ENCODE results near the gene CROCC.

The CROCC gene

DNA sequence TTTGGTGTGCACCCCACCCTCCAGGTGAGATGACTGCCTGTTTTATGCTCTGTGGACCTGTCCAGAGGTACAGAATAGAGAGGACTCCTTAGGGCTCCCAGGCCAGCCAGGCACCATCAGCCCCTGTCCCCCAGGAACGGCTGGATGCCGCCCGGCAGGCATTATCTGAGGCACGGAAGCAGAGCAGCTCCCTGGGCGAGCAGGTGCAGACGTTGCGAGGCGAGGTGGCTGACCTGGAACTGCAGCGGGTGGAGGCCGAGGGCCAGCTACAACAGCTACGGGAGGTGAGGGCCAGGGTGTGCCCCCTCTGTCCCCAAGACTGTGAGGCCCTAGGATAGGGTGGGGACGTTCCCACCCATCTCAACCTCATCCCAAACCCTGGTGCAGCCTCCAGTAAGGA lies 47.9 kb downstream of the CROCC start:
- DNase-seq: no peak

DNA sequence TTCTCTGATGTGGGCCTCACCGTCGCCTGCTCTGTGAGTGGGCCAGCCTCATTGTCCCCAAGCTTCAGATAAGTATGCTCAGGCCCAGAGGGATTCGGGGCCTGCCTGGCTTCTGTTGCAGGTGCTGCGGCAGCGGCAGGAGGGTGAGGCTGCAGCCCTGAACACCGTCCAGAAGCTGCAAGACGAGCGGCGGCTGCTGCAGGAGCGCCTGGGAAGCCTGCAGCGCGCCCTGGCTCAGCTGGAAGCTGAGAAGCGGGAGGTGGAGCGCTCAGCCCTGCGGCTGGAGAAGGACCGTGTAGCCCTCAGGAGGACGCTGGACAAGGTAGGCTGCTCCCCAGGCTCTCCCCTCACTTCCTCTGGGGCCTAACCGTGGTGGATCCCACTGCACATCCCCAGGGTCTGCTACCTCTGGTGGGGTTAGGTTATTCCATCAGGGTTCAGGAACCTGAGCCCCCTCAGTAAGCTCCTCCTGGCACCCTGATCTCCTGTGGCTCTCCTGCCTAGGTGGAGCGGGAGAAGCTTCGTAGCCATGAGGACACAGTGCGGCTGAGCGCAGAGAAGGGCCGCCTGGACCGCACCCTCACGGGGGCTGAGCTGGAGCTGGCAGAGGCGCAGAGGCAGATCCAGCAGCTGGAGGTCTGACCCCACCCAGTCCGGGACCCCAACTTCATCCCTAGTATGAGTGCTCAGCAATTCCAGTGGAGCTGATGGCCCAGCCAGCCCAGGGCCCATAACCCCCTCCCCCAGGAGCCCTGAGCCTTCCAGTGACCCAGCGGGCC lies 48.6 kb downstream of the CROCC start:
- DNase-seq: no peak

DNA sequence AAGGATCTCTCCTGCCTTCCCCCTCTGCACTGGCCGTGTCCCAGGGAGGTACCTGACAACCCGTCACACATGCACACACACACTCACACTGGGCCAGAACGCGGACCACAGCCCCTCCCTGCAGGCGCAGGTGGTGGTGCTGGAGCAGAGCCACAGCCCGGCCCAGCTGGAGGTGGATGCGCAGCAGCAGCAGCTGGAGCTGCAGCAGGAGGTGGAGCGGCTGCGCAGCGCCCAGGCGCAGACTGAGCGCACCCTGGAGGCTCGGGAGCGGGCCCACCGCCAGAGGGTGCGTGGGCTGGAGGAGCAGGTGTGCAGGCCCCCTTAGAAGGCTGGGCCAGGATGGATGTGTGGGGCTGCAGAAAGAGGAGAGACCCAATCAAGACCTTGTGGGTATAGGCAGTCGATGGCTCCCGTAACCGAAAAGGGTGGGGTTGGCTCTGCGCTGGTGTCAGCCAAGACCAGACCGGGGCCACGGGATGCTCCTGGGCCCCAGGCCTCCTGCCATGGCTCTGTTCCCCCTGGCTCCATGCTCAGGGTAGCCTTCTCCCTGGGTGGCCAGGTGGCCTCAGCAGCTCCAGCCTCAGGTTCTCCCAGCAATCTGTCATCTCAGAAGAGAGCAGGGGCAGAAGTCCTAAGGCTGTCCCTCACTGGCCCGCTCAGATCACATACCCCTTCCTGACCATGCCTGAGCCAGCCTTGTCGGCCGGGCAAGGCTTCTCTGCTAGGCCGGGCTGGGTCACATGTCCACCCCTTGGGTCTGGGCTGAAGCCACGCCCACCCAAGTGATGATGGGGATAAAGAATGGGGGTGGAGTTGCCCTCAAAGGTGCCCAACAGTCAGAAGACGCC lies 49.8 kb downstream of the CROCC start:
- no peak for DNase-seq

DNA sequence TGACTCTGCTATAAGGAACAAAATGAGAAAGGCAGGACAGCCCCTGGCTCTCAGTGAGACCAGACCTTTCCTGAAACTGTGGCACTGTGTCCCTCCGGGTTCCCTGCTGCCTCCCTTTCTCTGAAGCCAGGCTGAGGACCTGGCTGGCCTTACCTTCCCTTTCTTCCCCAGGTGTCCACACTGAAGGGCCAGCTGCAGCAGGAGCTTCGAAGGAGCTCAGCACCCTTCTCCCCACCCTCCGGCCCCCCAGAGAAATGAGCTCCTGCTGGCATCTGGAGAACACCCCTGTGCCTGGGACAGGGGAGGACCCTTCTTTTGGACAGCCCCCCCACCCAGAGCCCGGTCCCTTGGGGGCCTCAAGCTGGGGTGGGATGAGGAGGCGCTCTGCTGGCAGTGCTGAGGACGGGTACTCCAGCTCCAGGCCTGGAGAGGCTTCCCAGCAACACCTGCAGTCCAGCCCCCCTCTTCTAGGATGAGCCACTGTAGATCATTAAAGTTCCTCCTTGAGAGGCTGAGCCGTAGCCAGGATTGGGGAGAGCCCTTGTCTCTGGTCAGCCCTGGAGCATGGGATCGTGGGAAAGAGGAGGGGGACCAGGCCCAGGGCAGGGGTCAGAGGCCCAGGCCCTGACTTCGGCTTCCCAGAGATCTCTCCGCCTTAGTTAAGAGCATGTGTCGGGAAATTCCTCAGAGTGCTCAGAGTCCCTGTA lies 50.6 kb downstream of the CROCC start:
- no peak for DNase-seq

DNA sequence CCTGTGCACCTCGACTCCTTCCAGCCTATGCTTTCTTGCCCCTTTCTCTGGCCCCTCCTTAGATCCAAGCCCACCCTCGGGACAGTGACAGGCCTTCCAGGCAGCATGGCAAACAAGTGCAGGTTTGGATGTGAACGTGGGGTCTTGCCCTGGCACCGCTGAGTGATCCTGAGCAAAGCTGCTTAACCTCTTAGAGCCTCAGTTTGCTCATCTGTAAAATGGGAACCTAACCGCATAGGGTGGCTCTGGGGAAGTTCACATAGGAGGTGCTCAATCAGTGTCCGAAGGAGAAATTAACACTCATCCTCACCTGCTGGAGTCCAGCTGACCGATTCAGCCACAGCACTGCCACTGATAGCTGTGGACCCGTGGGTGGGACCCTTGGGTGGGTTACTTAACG lies 51.5 kb downstream of the CROCC start:
- no peak for DNase-seq

DNA sequence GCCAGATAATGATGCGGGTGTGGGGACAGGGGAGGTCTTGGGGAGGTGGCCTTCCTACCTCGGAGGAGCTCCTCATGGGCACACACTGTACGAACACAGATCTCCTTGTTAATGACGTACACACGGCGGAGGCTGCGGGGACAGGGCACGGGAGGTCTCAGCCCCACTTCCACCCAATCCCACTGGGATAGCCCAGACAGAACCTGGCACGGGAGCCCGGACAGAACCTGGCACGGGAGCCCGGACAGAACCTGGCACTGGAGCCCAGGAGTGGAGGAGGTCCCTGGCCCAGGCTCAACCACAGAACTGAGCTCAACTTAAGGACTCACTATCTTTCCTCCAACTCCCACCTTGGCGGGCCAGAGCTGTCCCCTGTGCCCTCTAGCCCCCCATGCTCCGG lies 53.5 kb downstream of the CROCC start:
- DNase-seq: no peak

DNA sequence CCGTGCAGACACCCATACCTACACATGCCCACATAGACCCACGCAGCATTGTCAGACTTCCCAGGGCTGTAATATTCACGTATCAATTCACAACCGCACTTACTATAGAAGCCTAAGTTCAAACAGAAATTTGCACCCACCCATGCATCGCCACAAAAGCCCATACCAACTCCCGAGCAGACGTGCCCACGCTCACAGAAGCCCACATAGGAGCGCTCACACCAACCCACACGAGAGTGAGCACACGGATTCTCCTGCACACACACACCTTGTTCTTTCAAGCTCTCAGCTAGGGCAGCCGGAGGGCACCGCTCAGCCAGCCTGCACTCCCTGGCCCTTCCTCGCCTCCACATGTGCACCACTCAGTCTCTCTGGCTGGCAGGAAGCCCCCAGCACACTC lies 54.1 kb downstream of the CROCC start:
- DNase-seq: no peak

DNA sequence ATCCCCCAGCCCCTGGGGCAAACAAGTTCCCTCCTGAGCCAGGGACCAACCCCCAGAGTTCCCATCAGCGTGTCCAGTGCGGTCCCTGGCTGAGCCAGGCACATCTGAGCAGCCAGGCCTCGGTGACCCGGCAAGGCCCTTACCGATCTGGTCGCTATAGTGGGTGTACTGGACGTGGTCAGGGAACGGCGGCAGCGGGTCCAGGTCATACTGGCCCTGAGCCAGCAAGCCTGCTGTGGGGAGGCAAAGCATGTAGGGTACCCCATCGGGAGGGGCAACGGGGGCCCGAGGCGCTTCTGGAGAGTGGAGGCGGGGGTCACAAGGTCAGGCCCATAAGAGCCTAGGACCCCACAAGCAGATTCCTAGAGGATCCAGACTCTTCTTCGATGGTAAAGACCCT lies 55.2 kb downstream of the CROCC start:
- DNase-seq: no peak

DNA sequence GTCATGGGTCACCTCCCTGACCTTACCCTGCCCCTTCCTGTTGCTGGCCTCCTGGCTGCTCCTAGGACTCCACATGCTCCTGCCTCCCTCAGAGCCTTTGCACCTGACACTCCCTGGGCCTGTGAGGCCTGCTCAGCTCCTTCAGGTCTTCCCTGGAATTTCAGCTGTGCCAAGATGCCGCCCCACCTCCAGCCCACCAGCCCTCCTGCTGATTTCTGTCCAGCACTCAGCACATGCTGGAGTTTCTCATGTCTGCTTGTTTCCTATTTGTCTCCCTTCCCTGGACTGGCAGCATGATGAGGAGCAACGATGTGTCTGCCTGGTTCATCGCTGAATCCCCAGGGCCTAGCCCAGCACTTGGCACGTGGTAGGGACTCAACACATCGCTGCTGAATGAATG lies 55.6 kb downstream of the CROCC start:
- DNase-seq: no peak

DNA sequence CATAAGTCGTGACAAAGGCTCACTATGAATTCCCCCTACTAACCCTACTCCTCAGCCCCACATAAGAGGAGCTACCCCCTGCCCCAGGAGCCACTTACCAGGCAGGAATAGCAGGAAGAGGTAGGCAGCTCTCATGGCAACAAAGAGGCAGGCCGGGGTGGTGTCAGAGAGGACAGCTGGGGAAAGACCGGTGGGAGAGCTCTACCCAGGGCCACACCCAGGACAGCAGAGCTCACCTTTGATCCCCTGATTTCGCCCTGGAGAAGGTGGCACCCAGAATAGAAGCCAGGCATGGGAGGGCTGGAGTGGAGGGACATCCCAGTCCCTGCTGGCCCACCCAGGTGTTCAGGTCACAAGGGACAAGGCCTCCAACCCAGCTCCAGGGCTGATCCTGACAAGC lies 56.4 kb downstream of the CROCC start:
- DNase-seq: no peak

DNA sequence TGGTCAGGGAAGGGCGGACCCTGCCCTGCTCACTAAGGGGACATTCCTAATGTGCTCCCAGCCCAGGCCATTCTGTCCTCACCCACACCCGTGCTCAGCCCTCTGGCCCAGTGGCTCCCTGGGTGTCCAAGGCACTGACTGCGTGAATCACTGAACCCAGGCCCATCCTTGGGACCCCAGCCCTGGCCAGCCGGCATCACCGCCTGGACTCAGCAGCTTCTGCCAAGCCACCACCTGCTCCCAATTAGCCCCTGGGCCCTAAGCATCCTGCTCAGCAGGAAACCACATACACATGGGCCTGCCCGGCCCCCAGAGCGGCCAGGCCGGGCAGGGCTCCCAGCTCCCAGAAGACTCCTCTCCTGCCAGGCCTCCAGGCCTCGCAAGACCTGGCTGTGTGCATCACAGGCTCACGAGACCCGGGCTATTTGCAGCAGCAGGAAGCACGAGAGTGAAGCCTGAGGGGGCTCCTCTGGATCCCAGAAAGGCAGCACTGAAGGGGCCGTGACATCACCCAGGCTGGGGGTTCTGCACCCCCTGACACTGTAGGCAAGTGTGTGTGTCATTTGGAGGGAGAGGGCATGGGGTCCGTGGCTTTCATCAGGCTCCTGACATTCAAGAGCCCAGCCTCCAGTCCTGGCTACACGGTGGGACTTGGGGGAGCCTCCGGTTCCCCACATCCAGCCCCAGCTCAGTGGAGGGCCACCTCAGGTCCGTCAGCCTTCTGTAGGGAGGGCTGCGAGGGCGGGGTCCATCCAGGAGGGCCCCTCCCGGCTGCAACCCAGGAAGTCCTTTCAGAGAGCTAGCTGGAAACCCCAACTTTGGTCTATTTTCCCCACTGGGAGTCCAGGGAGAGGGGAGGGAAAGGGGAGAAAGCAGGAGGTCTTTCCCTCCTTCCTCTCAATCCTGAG lies 57.1 kb downstream of the CROCC start:
- no peak for DNase-seq

DNA sequence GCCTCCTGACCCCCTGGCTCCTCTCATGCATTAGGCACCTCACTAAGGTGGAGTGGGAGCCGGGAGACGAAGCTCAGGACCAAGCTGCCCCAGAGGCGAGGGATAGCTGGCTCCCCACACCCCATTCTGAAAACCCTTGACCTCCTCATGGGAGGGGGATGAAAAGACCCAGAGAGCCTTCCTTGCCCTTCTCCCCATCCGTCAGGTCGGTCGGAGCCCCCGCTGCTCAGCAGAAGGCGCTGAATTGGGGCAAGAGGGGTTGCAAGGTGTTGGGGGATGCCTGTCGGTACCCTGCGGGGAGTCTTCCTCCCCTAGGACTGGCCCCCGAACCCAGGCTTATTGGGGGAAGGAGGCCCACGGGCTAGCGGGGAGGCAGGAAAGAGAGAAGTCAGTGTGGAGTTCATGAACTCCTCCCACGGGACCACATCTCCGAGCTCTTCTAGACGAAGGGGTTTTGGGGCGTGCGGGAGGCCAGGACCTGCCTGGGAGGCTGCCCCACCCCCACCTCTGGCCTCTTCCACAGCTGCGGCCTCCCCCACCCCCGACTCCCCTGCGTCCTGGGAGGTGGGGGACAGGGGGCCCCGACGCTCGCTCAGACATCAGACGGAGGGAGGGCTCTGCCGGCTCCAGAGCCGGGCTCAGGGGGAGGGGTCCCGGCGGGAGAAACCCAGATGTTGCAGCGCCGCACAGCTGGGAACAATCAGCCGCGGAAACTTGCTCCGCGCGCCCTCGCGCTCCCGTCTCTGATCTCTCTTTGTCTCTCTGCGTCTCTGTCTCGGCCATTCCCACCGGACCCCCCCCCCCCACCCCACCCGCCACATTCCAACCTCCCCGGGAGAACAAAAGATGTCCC lies 58.0 kb downstream of the CROCC start:
- DNase-seq: no peak

DNA sequence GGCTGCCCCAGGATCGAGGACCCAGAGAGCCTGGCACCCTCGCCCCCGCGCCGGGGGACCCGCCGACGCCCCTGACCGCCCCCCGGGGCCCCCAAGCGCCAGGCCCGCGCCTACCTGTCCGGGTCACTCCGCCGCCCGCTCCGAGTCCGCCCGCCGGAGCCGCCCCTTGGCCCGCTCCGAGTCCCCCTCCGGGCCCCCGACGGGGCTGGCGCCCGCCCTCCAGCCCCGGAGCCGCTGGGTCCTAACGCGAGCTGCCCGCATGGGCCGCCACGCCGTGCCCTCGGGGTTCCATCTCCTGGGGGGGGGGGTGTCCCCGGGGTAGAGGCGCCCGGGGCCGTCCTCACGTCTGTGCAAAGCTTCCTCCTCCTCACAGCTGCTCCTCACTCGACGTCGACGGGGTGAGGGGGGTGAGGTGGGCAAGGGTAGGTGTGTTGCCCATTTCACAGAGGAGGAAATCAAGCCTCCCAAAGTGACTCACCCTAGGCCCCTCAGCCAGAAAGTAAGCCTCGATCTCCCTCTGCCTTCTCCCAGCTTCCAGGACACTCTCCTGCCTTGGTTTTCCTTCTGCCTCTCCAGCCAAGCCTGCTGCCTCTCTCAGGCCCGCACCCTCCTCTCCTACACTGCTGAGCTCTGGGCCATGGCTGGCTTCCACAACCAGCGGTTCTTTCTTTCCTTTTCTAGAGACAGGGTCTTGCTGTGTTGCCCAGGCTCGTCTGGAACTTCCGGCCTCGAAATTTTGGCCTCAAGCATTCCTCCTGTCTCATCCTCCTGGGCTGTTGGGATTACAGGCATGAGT lies 58.9 kb downstream of the CROCC start, which contains the start of gene MFAP2:
Gene MFAP2, minus strand, starts transcription at position 148 of the 796 bp plus-strand sequence. CDS start 2,347 bp downstream, outside the sequence.
- no peak for DNase-seq

DNA sequence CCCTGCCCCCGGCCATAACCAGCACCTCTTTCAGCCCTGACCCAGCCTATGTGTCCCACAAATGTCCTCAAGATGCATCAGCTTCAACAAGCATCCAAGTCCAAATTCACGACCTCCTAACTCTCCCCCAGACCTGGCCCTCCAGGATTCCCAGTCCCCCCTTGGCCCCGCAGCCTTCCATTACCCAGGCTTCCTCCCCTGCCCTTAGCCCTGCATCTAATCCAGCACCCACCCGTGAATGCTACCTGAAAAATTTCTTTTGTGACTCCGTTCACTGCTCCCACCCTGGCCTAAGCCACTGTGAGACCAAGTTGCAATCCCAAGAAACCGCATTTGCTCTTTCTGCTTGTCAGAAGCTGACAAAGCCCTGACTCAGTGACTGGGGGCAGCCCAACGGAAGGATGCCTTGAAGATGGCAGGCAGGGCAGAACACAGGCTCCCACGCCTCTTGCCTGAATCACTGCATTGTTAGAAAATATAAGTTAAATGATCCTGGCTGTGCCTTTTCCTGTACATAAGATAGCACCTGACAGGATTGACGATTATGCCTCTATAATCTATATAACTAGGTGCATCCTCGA lies 59.6 kb downstream of the CROCC start:
- no peak for DNase-seq

DNA sequence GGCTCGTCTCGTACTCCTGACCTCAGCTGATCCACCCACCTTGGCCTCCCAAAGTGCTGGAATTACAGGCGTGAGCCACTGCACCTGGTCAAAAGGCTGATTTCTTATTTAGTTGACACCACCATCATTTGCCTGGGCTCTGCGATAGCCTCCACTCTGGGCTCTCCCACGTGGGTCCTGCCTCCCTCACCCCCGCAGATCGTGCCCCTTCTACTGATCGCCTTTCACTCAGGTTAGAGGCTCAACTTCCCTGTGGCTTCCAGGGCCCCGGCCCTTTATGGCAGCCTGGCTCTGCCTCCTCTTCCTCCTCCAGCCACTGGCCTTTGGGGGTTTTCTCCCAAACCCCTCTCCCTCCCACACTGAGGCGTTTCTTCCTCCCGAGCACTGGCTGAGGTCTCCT lies 61.2 kb downstream of the CROCC start:
- no peak for DNase-seq

DNA sequence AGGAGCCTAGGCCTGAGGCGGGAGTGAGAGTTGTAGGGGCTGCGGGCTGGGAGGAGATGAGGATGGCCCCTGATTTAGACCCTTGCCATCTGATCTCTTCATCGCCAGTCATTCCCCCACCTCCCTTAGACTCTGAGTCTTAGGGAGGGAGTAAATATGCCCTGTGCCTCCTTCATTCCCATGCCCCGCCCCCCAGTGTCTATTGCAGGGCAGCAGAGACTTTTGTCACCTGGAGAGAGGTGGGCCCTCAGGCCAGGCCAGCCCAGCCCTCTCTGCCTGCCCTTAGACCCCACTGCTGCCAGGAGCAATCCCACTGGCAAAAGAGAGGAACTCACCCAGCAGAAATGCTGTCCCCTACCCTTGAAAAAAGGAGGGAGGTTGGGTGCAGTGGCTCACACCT lies 61.9 kb downstream of the CROCC start:
- no peak for DNase-seq

DNA sequence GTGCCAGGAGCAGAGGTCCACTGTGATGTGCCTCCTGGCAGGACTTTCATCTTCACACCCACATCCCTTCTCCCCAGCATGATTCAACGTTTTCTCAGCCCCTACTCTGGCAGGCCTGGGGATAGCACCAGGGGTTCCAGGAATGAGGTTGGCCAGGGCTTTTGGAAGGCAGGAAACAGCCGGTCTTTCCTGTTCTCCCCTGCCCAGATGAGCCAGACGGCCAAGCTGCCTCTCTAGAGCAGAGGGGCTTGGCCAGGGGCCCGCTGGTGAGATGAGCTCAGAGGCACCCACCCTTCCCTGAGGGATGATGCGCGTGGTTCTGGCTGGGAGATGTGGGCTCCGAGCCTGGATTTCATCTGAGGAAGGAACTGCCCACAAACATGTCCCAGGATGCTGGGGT lies 63.0 kb downstream of the CROCC start:
- DNase-seq: no peak

DNA sequence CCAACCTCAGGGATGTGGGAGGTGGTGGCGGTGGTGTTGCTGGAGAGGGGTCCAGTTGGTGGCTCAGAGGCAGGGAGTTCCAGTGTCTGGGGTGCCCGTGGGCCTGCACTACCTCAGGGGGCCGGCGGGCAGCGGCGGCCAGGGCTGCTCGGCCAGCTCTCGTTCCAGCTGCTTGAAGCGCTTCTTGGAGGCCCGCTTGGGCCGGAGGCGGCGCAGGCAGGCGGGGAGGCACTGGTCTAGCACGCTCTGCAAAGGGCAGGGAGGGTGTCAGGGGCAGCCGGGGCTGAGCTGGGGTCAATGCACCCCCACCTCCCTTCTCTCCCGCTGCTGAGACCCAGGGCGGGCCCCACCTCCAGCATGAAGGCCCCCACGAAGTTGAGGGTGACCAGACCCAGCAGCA lies 64.4 kb downstream of the CROCC start:
- DNase-seq: no peak

DNA sequence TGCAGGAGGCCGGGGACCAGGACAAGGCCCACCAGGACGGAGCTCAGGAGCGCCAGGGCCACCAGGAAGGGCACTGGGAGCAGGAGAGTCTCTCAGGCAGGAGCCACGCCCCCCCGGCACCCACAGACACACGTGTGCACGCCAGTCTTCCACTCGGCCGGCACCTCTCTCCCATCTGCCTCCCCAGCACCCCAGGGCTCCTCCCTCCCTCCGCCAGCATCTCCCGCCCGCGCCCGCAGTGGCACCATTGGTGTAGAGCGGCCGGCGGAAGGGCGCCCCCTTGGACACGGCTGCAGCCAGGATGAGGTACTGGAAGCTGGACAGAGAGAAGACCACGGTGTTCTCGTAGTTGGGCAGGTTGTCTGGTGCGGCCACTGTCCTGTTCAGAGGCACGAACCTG lies 64.8 kb downstream of the CROCC start:
- DNase-seq: no peak

DNA sequence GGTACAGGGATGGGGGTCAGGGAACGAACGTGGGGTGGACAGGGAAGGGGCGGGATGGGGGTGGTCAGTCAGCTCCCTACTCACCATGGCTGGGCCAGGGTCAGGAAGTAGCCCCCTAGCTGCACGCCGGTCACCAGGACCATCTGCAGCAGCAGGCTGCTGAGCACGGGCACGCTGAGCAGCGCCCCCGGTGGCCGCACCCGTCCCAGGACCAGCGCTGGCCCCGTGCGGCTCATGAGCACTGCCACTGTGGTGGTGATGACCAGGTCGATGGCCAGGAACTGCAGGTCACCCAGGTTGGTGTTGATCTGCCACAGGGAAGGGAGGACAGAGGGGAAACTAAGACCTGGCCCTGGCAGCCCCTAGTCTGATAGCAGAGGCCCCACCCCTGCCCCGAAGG lies 65.2 kb downstream of the CROCC start:
- DNase-seq: no peak

Measured in activated naive CD4-positive, alpha-beta T cell (primary cell).